ENCODE data around the gene PODN. TPM values are rescaled to one million over a fixed set of nuclear protein-coding genes. Genes with fewer than 3 reads are reported as not detected.
A peak's percentile ranks its signal among the peaks of the same experiment; 100 is the strongest.

Gene PODN
- 100 to 1,000 TPM in 3 of 4 donors, 10 to 100 TPM in 1; 78.6 to 150 (median 113) TPM for total RNA-seq

- H3K4me3 ChIP-seq = peak within 1 kb of the TSS; percentile 56 to 78 (median 65)
- H3K9me3 ChIP-seq = no peaks in the 10 kb centered on the region
- H3K4me1 ChIP-seq = peaks cover 15 to 40% (median 29%) of the 10 kb centered on the region in 4 donors
- peak within 1 kb of the TSS; percentile 73 to 79 (median 76) for H3K27ac ChIP-seq (replicated peaks in 1 of 4)
- peak; percentile 92 for DNase-seq (ENCODE audit: extremely low spot score)
- H3K36me3 ChIP-seq = no peaks in the 10 kb centered on the region
- H3K27me3 ChIP-seq = peaks cover 0 to 32% (median 12%) of the 10 kb centered on the region in 4 donors
- 0% methylated on average over 30 of the region's 73 CpGs for WGBS
- TF ChIP-seq EP300 (IDR thresholded peaks at IDR 0.05) = no peak
- no peak for TF ChIP-seq CTCF (IDR thresholded peaks at IDR 0.05)
- TF ChIP-seq POLR2A (IDR thresholded peaks at IDR 0.05; ENCODE audit: low read depth) = no peak
- no peak for TF ChIP-seq POLR2AphosphoS5 (IDR thresholded peaks at IDR 0.05)
- intact Hi-C loops (cut with DNase I) = loop anchor here (10.0 kb wide), 1 partner anchor 123 kb away; no protein-coding TSS in a partner anchor
These were observed at the start of gene PODN for GRCh38 chr1:53061859-53062707. TSS of gene PODN (plus strand) at chr1:53062213. CDS start at chr1:53069856, 7,643 bp downstream.

GRCh38 chr1:53014791-53015507, 47.1 kb upstream of the PODN start:
- DNase-seq (ENCODE audit: extremely low spot score) = no peak
- 1% methylated on average over 9 of the region's 9 CpGs for WGBS
- TF ChIP-seq EP300 (IDR thresholded peaks at IDR 0.05) (no peak), POLR2AphosphoS5 (IDR thresholded peaks at IDR 0.05) (peak; percentile 39 to 86), POLR2A (IDR thresholded peaks at IDR 0.05; ENCODE audit: low read depth) (no peak)
- Histone ChIP-seq H3K27me3 (no peaks in the 10 kb centered on the region), H3K4me1 (peaks cover 13 to 23% (median 23%) of the 10 kb centered on the region in 4 donors), H3K36me3 (peaks cover 0 to 10% (median 5%) of the 10 kb centered on the region in 4 donors), H3K9me3 (no peaks in the 10 kb centered on the region), H3K4me3 (peak overlapping the region; percentile 53 to 63 (median 56)), H3K27ac (replicated peaks in 1 of 4) (peak overlapping the region; percentile 32 to 62 (median 50))
- intact Hi-C loops (cut with DNase I) = loop anchor here (10.0 kb wide), 1 partner anchor 170 kb away; no protein-coding TSS in a partner anchor

- Histone ChIP-seq H3K9me3 (no peaks in the 10 kb centered on the region), H3K27me3 (no peaks in the 10 kb centered on the region), H3K36me3 (peaks cover 0 to 10% (median 5%) of the 10 kb centered on the region in 4 donors), H3K27ac (replicated peaks in 1 of 4) (peak overlapping the region in 3 of 4 donors; percentile 44 to 62 (median 56)), H3K4me3 (peak overlapping the region; percentile 53 to 63 (median 56)), H3K4me1 (peaks cover 13 to 23% (median 23%) of the 10 kb centered on the region in 4 donors)
- no peak for DNase-seq (ENCODE audit: extremely low spot score)
- intact Hi-C loops (cut with DNase I) = loop anchor here (10.0 kb wide), 1 partner anchor 169 kb away; no protein-coding TSS in a partner anchor
- WGBS = 19% methylated on average over 3 of the region's 3 CpGs
- TF ChIP-seq POLR2A (IDR thresholded peaks at IDR 0.05; ENCODE audit: low read depth) = no peak
- TF ChIP-seq CTCF (IDR thresholded peaks at IDR 0.05) = no peak
- TF ChIP-seq EP300 (IDR thresholded peaks at IDR 0.05) = no peak
These were observed 46.5 kb upstream of the PODN start for GRCh38 chr1:53015508-53015860.

GRCh38 chr1:53016705-53017104, 45.3 kb upstream of the PODN start:
- no peak for DNase-seq (ENCODE audit: extremely low spot score)
- Histone ChIP-seq H3K4me3 (no peak overlapping the region), H3K9me3 (no peaks in the 10 kb centered on the region), H3K27me3 (no peaks in the 10 kb centered on the region), H3K4me1 (peaks cover 13 to 23% (median 23%) of the 10 kb centered on the region in 4 donors), H3K27ac (replicated peaks in 1 of 4) (no peak overlapping the region), H3K36me3 (peaks cover 0 to 10% (median 5%) of the 10 kb centered on the region in 4 donors)
- no peak for TF ChIP-seq CTCF (IDR thresholded peaks at IDR 0.05)
- TF ChIP-seq POLR2AphosphoS5 (IDR thresholded peaks at IDR 0.05) = no peak
- intact Hi-C loops (cut with DNase I) = loop anchor here (10.0 kb wide), 1 partner anchor 168 kb away; no protein-coding TSS in a partner anchor
- 84% methylated on average over 1 of the region's 1 CpG for WGBS

GRCh38 chr1:53020588-53020987, 41.4 kb upstream of the PODN start:
- WGBS = 60% methylated on average over 5 of the region's 5 CpGs
- intact Hi-C loops (cut with DNase I) = no loop called here
- peaks cover 0 to 10% (median 5%) of the 10 kb centered on the region in 4 donors for H3K36me3 ChIP-seq
- H3K27me3 ChIP-seq = no peaks in the 10 kb centered on the region
- no peak for DNase-seq (ENCODE audit: extremely low spot score)
- no peak for TF ChIP-seq CTCF (IDR thresholded peaks at IDR 0.05)
- no peaks in the 10 kb centered on the region for H3K9me3 ChIP-seq
- H3K4me1 ChIP-seq = peaks cover 21 to 26% (median 24%) of the 10 kb centered on the region in 4 donors
- H3K4me3 ChIP-seq = no peak overlapping the region
- H3K27ac ChIP-seq (replicated peaks in 1 of 4) = no peak overlapping the region

Data from esophagus muscularis mucosa (tissue), 4 donors.